Effector memory CD8-positive, alpha-beta T cell (primary cell): Measurements from ENCODE around the gene FRMD4B.

Source experiments
- ATAC-seq: fragments of 150-1000 bp; cut with Tn5 transposase; replicated peaks from 2 replicates; pipeline ENCODE4 v1.10.0; 2021; ENCODE audit warnings: mild to moderate bottlenecking, moderate library complexity
- DNase-seq, 3 experiments: peaks; one replicate each; pipeline ENCODE4 v3.0.0; 2021
- H3K27ac Mint-ChIP-seq, 2 donors: one replicate each; pipeline ENCODE4 v1.8.0; 2022; ENCODE audit warnings: mild to moderate bottlenecking in 2 of 2, mixed read lengths in 2 of 2, moderate library complexity in 2 of 2
- H3K27me3 Mint-ChIP-seq, 2 donors: one replicate each; pipeline ENCODE4 v1.8.0; 2022; ENCODE audit warnings: mixed read lengths in 2 of 2
- H3K36me3 Mint-ChIP-seq: one replicate; pipeline ENCODE4 v1.8.0; 2022; ENCODE audit warnings: mild to moderate bottlenecking, moderate library complexity, mixed read lengths; ENCODE audit not compliant: insufficient read depth
- H3K4me1 Mint-ChIP-seq, 2 donors: one replicate each; pipeline ENCODE4 v1.8.0; 2022; ENCODE audit warnings: low read depth in 2 of 2, mixed read lengths in 2 of 2
- H3K4me3 Mint-ChIP-seq, 2 donors: one replicate each; pipeline ENCODE4 v1.8.0; 2022; ENCODE audit warnings: mild to moderate bottlenecking in 2 of 2, mixed read lengths in 2 of 2, moderate library complexity in 2 of 2
- H3K9me3 Mint-ChIP-seq, 2 donors: one replicate each; pipeline ENCODE4 v1.8.0; 2022; ENCODE audit warnings: mixed read lengths in 2 of 2

Gene FRMD4B

GRCh38 chr3:69390771-69391170 is 4.9 kb upstream of the FRMD4B start:
- no peak overlapping the region for H3K27ac Mint-ChIP-seq
- DNase-seq (no peak), ATAC-seq (no peak)
- H3K4me1 Mint-ChIP-seq = peaks cover 5 to 10% of the 10 kb centered on the region in 2 donors
- H3K36me3 Mint-ChIP-seq = peaks cover 5% of the 10 kb centered on the region
- H3K9me3 Mint-ChIP-seq = no peaks in the 10 kb centered on the region
- H3K27me3 Mint-ChIP-seq = peaks cover 48 to 69% of the 10 kb centered on the region in 2 donors
- no peak overlapping the region for H3K4me3 Mint-ChIP-seq

- Mint-ChIP-seq H3K9me3 (no peaks in the 10 kb centered on the region), H3K4me1 (peaks cover 5 to 10% of the 10 kb centered on the region in 2 donors), H3K27me3 (peaks cover 53 to 80% of the 10 kb centered on the region in 2 donors), H3K4me3 (no peak overlapping the region), H3K36me3 (peaks cover 7% of the 10 kb centered on the region), H3K27ac (no peak overlapping the region)
- DNase-seq (no peak), ATAC-seq (no peak)
Observed at GRCh38 chr3:69389520-69390248, 3.8 kb upstream of the FRMD4B start.

GRCh38 chr3:69388241-69388640 is 2.4 kb upstream of the FRMD4B start:
- Mint-ChIP-seq H3K4me3 (no peak overlapping the region), H3K36me3 (peaks cover 7% of the 10 kb centered on the region), H3K4me1 (peaks cover 5 to 10% of the 10 kb centered on the region in 2 donors), H3K27ac (no peak overlapping the region), H3K9me3 (no peaks in the 10 kb centered on the region), H3K27me3 (peaks cover 53 to 90% of the 10 kb centered on the region in 2 donors)
- DNase-seq (no peak), ATAC-seq (no peak)

- H3K27me3 Mint-ChIP-seq = peaks cover 42 to 75% of the 10 kb centered on the region in 2 donors
- H3K27ac Mint-ChIP-seq = peak overlapping the region in 1 of 2 donors; percentile 26
- H3K4me1 Mint-ChIP-seq = peaks cover 5 to 10% of the 10 kb centered on the region in 2 donors
- peak; percentile 56 for ATAC-seq
- peaks cover 7% of the 10 kb centered on the region for H3K36me3 Mint-ChIP-seq
- no peaks in the 10 kb centered on the region for H3K9me3 Mint-ChIP-seq
- H3K4me3 Mint-ChIP-seq = peak overlapping the region; percentile 82 to 89
- no peak for DNase-seq
Observed at GRCh38 chr3:69386556-69387385, 883 bp upstream of the FRMD4B start.

GRCh38 chr3:69385123-69385722 is 665 bp downstream of the FRMD4B start:
- Mint-ChIP-seq H3K4me1 (peaks cover 5 to 10% of the 10 kb centered on the region in 2 donors), H3K27ac (peak overlapping the region in 1 of 2 donors; percentile 35), H3K27me3 (peaks cover 48 to 61% of the 10 kb centered on the region in 2 donors), H3K4me3 (peak overlapping the region; percentile 82 to 89), H3K9me3 (no peaks in the 10 kb centered on the region), H3K36me3 (peaks cover 7% of the 10 kb centered on the region)
- peak; percentile 3 for ATAC-seq
- DNase-seq = no peak

GRCh38 chr3:69384326-69384725 is 1.6 kb downstream of the FRMD4B start:
- ATAC-seq (no peak), DNase-seq (no peak)
- Mint-ChIP-seq H3K4me1 (peaks cover 5 to 10% of the 10 kb centered on the region in 2 donors), H3K27me3 (peaks cover 45 to 52% of the 10 kb centered on the region in 2 donors), H3K27ac (no peak overlapping the region), H3K4me3 (peak overlapping the region; percentile 82 to 89), H3K36me3 (peaks cover 7% of the 10 kb centered on the region), H3K9me3 (no peaks in the 10 kb centered on the region)

GRCh38 chr3:69379661-69380060 is 6.2 kb downstream of the FRMD4B start:
- Mint-ChIP-seq H3K27ac (no peak overlapping the region), H3K4me3 (no peak overlapping the region)
- ATAC-seq = no peak

GRCh38 chr3:69378112-69378802 is 7.6 kb downstream of the FRMD4B start:
- ATAC-seq = no peak
- DNase-seq = no peak
- H3K4me1 Mint-ChIP-seq = no peaks in the 10 kb centered on the region
- no peaks in the 10 kb centered on the region for H3K36me3 Mint-ChIP-seq
- no peak overlapping the region for H3K4me3 Mint-ChIP-seq
- no peaks in the 10 kb centered on the region for H3K9me3 Mint-ChIP-seq
- H3K27ac Mint-ChIP-seq = no peak overlapping the region
- peaks cover 0 to 11% of the 10 kb centered on the region in 2 donors for H3K27me3 Mint-ChIP-seq

More at GRCh38 chr3:69379661-69380060, 6.2 kb downstream of the FRMD4B start:
- no peaks in the 10 kb centered on the region for H3K4me1 Mint-ChIP-seq
- H3K27me3 Mint-ChIP-seq = peaks cover 12 to 15% of the 10 kb centered on the region in 2 donors
- no peak for DNase-seq
- H3K9me3 Mint-ChIP-seq = no peaks in the 10 kb centered on the region
- H3K36me3 Mint-ChIP-seq = no peaks in the 10 kb centered on the region

GRCh38 chr3:69377262-69377661 is 8.6 kb downstream of the FRMD4B start:
- Mint-ChIP-seq H3K36me3 (no peaks in the 10 kb centered on the region), H3K9me3 (no peaks in the 10 kb centered on the region), H3K27ac (no peak overlapping the region), H3K27me3 (peaks cover 0 to 16% of the 10 kb centered on the region in 2 donors), H3K4me3 (no peak overlapping the region), H3K4me1 (no peaks in the 10 kb centered on the region)
- ATAC-seq (no peak), DNase-seq (no peak)

- DNase-seq (no peak), ATAC-seq (no peak)
- no peaks in the 10 kb centered on the region for H3K9me3 Mint-ChIP-seq
- H3K27ac Mint-ChIP-seq = no peak overlapping the region
- H3K27me3 Mint-ChIP-seq = peaks cover 0 to 16% of the 10 kb centered on the region in 2 donors
- no peak overlapping the region for H3K4me3 Mint-ChIP-seq
- H3K4me1 Mint-ChIP-seq = peaks cover 4 to 5% of the 10 kb centered on the region in 2 donors
- H3K36me3 Mint-ChIP-seq = no peaks in the 10 kb centered on the region
Observed at GRCh38 chr3:69376731-69377130, 9.2 kb downstream of the FRMD4B start.

- H3K9me3 Mint-ChIP-seq = no peaks in the 10 kb centered on the region
- no peaks in the 10 kb centered on the region for H3K36me3 Mint-ChIP-seq
- ATAC-seq (no peak), DNase-seq (no peak)
- H3K27me3 Mint-ChIP-seq = peaks cover 0 to 4% of the 10 kb centered on the region in 2 donors
- H3K4me1 Mint-ChIP-seq = peaks cover 34 to 36% of the 10 kb centered on the region in 2 donors
- no peak overlapping the region for H3K4me3 Mint-ChIP-seq
- H3K27ac Mint-ChIP-seq = peak overlapping the region in 1 of 2 donors; percentile 24
Observed at GRCh38 chr3:69371816-69372215, 14.1 kb downstream of the FRMD4B start.

GRCh38 chr3:69370901-69371301 is 15.0 kb downstream of the FRMD4B start:
- H3K27me3 Mint-ChIP-seq = peaks cover 0 to 4% of the 10 kb centered on the region in 2 donors
- H3K36me3 Mint-ChIP-seq = no peaks in the 10 kb centered on the region
- peak overlapping the region; percentile 30 to 35 for H3K27ac Mint-ChIP-seq
- ATAC-seq = no peak
- H3K9me3 Mint-ChIP-seq = no peaks in the 10 kb centered on the region
- peak overlapping the region; percentile 34 to 49 for H3K4me3 Mint-ChIP-seq
- peaks cover 34 to 38% of the 10 kb centered on the region in 2 donors for H3K4me1 Mint-ChIP-seq
- DNase-seq = no peak
